Testis (tissue), 5 donors: ENCODE results near the gene TRIM9. TPM values are rescaled to one million over a fixed set of nuclear protein-coding genes. Genes with fewer than 3 reads are reported as not detected.
A peak's percentile ranks its signal among the peaks of the same experiment; 100 is the strongest.

Experiments
- DNase-seq: peaks from one replicate; pipeline ENCODE4 v3.0.0-alpha.2; 2019
- H3K27ac ChIP-seq, 2 donors: fragments of 200-600 bp; sonication (generic); one replicate each; pipeline ENCODE4 v1.5.1; 2019
- H3K27me3 ChIP-seq: fragments of 200-600 bp; sonication (generic); one replicate; pipeline ENCODE4 v1.5.1; 2019
- H3K36me3 ChIP-seq: fragments of 200-600 bp; sonication (generic); one replicate; pipeline ENCODE4 v1.5.1; 2017; ENCODE audit warnings: low read depth; ENCODE audit errors: missing control alignments
- H3K4me1 ChIP-seq: fragments of 200-600 bp; sonication (generic); one replicate; pipeline ENCODE4 v1.5.1; 2019
- H3K4me3 ChIP-seq, 2 donors: fragments of 200-600 bp; sonication (generic); one replicate each; pipeline ENCODE4 v1.5.1; 2017 to 2019
- H3K9me3 ChIP-seq: fragments of 200-600 bp; sonication (generic); one replicate; pipeline ENCODE4 v1.5.1; 2017
- CTCF ChIP-seq, 3 experiments: fragments of 450-650 bp in 2 of 3; fragments of 200-600 bp in 1 of 3; sonication (generic) in 1 of 3; IDR thresholded peaks; one replicate each; pipeline ENCODE4 v1.5.1; 2016 to 2019; ENCODE audit warnings: antibody characterized with exemption in 3 of 3, mild to moderate bottlenecking in 2 of 3, moderate library complexity in 1 of 3
- POLR2A ChIP-seq: fragments of 450-650 bp; IDR thresholded peaks from one replicate; pipeline ENCODE4 v1.6.1; 2017; ENCODE audit warnings: antibody characterized with exemption, mild to moderate bottlenecking, moderate library complexity
- WGBS, 2 donors: methylation state at CpG; one replicate each; pipeline ENCODE4 v1.1.5; 2018; 5-methylcytosine and 5-hydroxymethylcytosine counted together
- intact Hi-C: fragments of 100-400 bp; cut with DNase I; formaldehyde crosslinking; loops from one replicate; pipeline ENCODE4 v1.15.1; 2023; ENCODE audit warnings: low total_unique reads
- long read RNA-seq, 2 donors: transcript quantifications; one replicate each; lab custom pipeline, GENCODE V29; 2026
- polyA plus RNA-seq: library from polyadenylated mRNA; stranded (reverse); fragments of 350-450 nt; fragmentation: Illumina TruSeq; extraction: RNeasy Lipid Tissue Mini Kit (QIAGEN cat#74804); gene quantifications from one replicate; pipeline ENCODE4 v1.2.3, GENCODE V29; 2014; ENCODE audit warnings: low read depth, low replicate concordance; ENCODE audit not compliant: insufficient read depth
- total RNA-seq, 2 donors: library from RNA; depleted of rRNA; stranded (reverse); fragments of >200 nt; gene quantifications; one replicate each; pipeline ENCODE4 v1.2.3, GENCODE V29; 2016

TRIM9 gene
- total RNA-seq (1 to 10 TPM; 6.0 to 8.5 TPM), polyA plus RNA-seq (2.1 TPM)
- long read RNA-seq, donor 1: 0 reads
- long read RNA-seq, donor 2: 0 reads

- Histone ChIP-seq H3K4me1 (peaks cover 18% of the 10 kb centered on the region), H3K4me3 (peak within 1 kb of the TSS; percentile 61 to 79), H3K27me3 (no peaks in the 10 kb centered on the region), H3K9me3 (no peaks in the 10 kb centered on the region), H3K36me3 (no peaks in the 10 kb centered on the region), H3K27ac (peak within 1 kb of the TSS; percentile 73 to 83)
- TF ChIP-seq POLR2A (no peak), CTCF (IDR thresholded peaks at IDR 0.05) (no peak)
- intact Hi-C loops: no loop called here
- peak; percentile 98 for DNase-seq
- WGBS, 2 donors: 1% methylated on average over 43 to 61 of the region's 83 CpGs
These were observed at the start of gene TRIM9 for GRCh38 chr14:51094901-51095853. TRIM9 (minus strand) TSS chr14:51095105; CDS start chr14:51094939, 166 bp downstream.

GRCh38 chr14:51140856-51141255, 46.0 kb upstream of the TRIM9 start:
- no peaks in the 10 kb centered on the region for H3K4me1 ChIP-seq
- H3K27me3 ChIP-seq: no peaks in the 10 kb centered on the region
- H3K9me3 ChIP-seq: no peaks in the 10 kb centered on the region
- H3K36me3 ChIP-seq: no peaks in the 10 kb centered on the region
- 93% methylated on average over 4 of the region's 4 CpGs for WGBS, 2 donors
- TF ChIP-seq POLR2A (no peak), CTCF (IDR thresholded peaks at IDR 0.05) (no peak)
- H3K4me3 ChIP-seq: no peak overlapping the region
- DNase-seq: no peak
- intact Hi-C loops: no loop called here
- no peak overlapping the region for H3K27ac ChIP-seq

GRCh38 chr14:51140338-51140737, 45.4 kb upstream of the TRIM9 start:
- Histone ChIP-seq H3K4me1 (no peaks in the 10 kb centered on the region), H3K27me3 (no peaks in the 10 kb centered on the region), H3K36me3 (no peaks in the 10 kb centered on the region), H3K9me3 (no peaks in the 10 kb centered on the region), H3K27ac (no peak overlapping the region), H3K4me3 (no peak overlapping the region)
- intact Hi-C loops: no loop called here
- 80 to 82% methylated on average over 5 of the region's 5 CpGs for WGBS, 2 donors
- TF ChIP-seq CTCF (IDR thresholded peaks at IDR 0.05) (no peak), POLR2A (no peak)
- no peak for DNase-seq

GRCh38 chr14:51139121-51139681, 44.3 kb upstream of the TRIM9 start:
- H3K4me1 ChIP-seq: no peaks in the 10 kb centered on the region
- no peaks in the 10 kb centered on the region for H3K9me3 ChIP-seq
- no peak for TF ChIP-seq POLR2A
- no peak for TF ChIP-seq CTCF (IDR thresholded peaks at IDR 0.05)
- intact Hi-C loops: no loop called here
- no peak overlapping the region for H3K4me3 ChIP-seq
- H3K36me3 ChIP-seq: no peaks in the 10 kb centered on the region
- 80 to 89% methylated on average over 6 of the region's 6 CpGs for WGBS, 2 donors
- no peak overlapping the region for H3K27ac ChIP-seq
- DNase-seq: no peak
- H3K27me3 ChIP-seq: no peaks in the 10 kb centered on the region
